ENCODE measurements around the gene PROSER3. TPM values are rescaled to one million over a fixed set of nuclear protein-coding genes. Genes with fewer than 3 reads are reported as not detected.

Gene PROSER3
- total and polyA plus RNA-seq, 2 experiments from 2014 or later: 21.8 to 28.0 TPM

GRCh38 chr19:35713506-35713850 is 44.5 kb upstream of the PROSER3 start:
- Mint-ChIP-seq H3K4me1 (peaks cover 47% of the 10 kb centered on the region), H3K4me3 (no peak overlapping the region; the same call in 2 of the 3 replicates), H3K27ac (no peak overlapping the region), H3K9me3 (no peaks in the 10 kb centered on the region), H3K36me3 (ENCODE audit: low read depth) (peaks cover 3% of the 10 kb centered on the region; the same call in 1 of the 3 replicates), H3K27me3 (ENCODE audit: insufficient read depth, low read depth, poor library complexity) (peaks cover 19% of the 10 kb centered on the region)
- Histone ChIP-seq H3K9me2 (ENCODE audit: insufficient read depth) (no peaks in the 10 kb centered on the region), H3K4me3 (no peak overlapping the region), H3K27me3 (ENCODE audit: insufficient read depth) (no peaks in the 10 kb centered on the region), H3K4me1 (ENCODE audit: insufficient read depth) (peaks cover 39% of the 10 kb centered on the region), H4K20me1 (replicated peaks; ENCODE audit: insufficient read depth) (peaks cover under 1% of the 10 kb centered on the region; the same call in 1 of the 2 replicates), H3K27ac (ENCODE audit: low read depth) (no peak overlapping the region), H3K79me2 (replicated peaks; ENCODE audit: insufficient read depth) (peaks cover 3% of the 10 kb centered on the region), H2AFZ (no peak overlapping the region), H3F3A (replicated peaks; ENCODE audit: low read depth) (peaks cover 10% of the 10 kb centered on the region; the same call in 1 of the 2 replicates), H3K36me3 (ENCODE audit: insufficient read depth) (no peaks in the 10 kb centered on the region), H3K4me2 (no peak overlapping the region)
- no peak for ATAC-seq
- TF ChIP-seq, protein P1, sequence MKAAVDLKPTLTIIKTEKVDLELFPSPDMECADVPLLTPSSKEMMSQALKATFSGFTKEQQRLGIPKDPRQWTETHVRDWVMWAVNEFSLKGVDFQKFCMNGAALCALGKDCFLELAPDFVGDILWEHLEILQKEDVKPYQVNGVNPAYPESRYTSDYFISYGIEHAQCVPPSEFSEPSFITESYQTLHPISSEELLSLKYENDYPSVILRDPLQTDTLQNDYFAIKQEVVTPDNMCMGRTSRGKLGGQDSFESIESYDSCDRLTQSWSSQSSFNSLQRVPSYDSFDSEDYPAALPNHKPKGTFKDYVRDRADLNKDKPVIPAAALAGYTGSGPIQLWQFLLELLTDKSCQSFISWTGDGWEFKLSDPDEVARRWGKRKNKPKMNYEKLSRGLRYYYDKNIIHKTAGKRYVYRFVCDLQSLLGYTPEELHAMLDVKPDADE (IDR thresholded peaks at IDR 0.05): no peak
- TF ChIP-seq POLR2AphosphoS5 (IDR thresholded peaks at IDR 0.05; ENCODE audit: low read depth) (no peak), EZH2 (IDR thresholded peaks at IDR 0.05; ENCODE audit: low read depth, unreplicated experiment) (no peak), JUNB (IDR thresholded peaks at IDR 0.05; ENCODE audit: unreplicated experiment) (no peak), CREB1 (CRISPR knock-in tag; IDR thresholded peaks at IDR 0.05; ENCODE audit: low read depth) (no peak), ZNF331 (CRISPR knock-in tag; IDR thresholded peaks at IDR 0.05; ENCODE audit: low read depth) (no peak), STAT1 (IDR thresholded peaks at IDR 0.05; ENCODE audit: unreplicated experiment) (no peak), ZNF114 (CRISPR knock-in tag; IDR thresholded peaks at IDR 0.05) (no peak), ZNF462 (CRISPR knock-in tag; IDR thresholded peaks at IDR 0.05) (no peak), REST (IDR thresholded peaks at IDR 0.05; ENCODE audit: unreplicated experiment) (no peak), NANOG (IDR thresholded peaks at IDR 0.05; ENCODE audit: borderline replicate concordance) (no peak), EZH2phosphoT487 (IDR thresholded peaks at IDR 0.05; ENCODE audit: unreplicated experiment) (no peak)
- TF ChIP-seq, protein P2, sequence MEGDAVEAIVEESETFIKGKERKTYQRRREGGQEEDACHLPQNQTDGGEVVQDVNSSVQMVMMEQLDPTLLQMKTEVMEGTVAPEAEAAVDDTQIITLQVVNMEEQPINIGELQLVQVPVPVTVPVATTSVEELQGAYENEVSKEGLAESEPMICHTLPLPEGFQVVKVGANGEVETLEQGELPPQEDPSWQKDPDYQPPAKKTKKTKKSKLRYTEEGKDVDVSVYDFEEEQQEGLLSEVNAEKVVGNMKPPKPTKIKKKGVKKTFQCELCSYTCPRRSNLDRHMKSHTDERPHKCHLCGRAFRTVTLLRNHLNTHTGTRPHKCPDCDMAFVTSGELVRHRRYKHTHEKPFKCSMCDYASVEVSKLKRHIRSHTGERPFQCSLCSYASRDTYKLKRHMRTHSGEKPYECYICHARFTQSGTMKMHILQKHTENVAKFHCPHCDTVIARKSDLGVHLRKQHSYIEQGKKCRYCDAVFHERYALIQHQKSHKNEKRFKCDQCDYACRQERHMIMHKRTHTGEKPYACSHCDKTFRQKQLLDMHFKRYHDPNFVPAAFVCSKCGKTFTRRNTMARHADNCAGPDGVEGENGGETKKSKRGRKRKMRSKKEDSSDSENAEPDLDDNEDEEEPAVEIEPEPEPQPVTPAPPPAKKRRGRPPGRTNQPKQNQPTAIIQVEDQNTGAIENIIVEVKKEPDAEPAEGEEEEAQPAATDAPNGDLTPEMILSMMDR (conservative IDR thresholded peaks at IDR 0.05; ENCODE audit: low read depth in 2 of 2): no peak
- no peak for DNase-seq (ENCODE audit: low spot score)

All from GM23338 (cell line).